GM19043 (cell line): ENCODE results near the gene IFIT1.
"Not testable (repeated sequence)": the region's sequence is repeated elsewhere in the genome, so short reads cannot be mapped to it uniquely, and the experiment has no call there.

Source experiments
- ATAC-seq: cut with Tn5 transposase; IDR thresholded peaks from one replicate; pipeline ENCODE4 v1.9.1; 2021; ENCODE audit warnings: low read depth; ENCODE audit not compliant: unreplicated experiment

IFIT1 gene

DNA sequence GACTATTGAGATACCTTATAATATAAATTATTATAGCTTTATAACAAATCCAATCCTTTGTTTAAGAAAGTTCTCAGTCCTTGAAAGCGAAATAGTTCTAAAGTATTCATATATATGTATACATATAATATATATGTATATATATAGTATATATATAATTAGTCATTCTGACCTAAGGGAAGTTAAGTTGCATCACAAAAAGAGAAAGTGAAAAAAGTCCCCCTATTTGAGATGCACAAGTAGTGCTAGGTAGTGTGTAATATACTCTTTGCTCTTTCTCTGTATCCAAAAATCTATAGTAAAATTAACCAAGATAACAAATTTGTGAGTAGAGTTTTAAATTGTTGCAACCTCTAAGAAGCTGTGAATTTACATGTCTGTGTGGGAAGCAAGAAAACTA, 27.9 kb upstream of the IFIT1 start:
- ATAC-seq = no peak

DNA sequence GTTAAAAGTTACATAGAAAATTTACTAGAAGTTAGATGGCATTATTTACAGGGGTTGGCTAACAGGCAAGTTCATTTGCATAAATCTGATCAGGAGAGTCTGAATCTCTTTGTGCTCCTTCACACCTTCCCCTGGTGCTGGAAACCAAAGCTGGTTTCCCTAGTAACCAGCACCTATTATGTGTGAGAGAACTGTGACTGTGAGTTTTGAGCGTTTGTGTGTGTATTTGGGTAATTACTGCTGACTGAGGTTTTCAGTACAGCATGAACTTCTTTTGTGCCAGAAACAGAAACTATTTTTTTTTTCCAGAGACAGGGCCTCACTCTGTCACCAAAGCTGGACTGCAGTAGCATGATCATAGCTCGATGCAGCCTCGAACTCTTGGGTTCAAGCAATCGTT, 24.9 kb upstream of the IFIT1 start:
- ATAC-seq = peak; percentile 73

DNA sequence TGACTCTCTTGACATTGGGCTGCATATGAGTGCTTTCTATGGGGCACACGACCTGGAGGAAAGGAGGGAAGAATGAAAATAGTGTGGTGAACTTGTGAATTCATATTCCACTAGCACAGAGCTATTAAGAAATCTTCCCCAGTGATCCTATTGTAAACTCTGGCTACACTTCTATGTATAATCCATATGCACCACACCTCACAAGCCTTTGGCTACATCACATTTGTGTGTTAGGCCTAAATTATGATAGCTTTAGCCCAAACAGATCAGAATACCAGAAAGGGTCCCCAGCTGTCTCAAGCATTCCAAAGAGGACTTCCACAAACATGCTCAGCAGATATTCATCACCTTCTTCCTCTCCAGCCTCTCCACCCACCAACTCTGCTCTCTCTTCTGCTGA, 24.3 kb upstream of the IFIT1 start:
- ATAC-seq = no peak

DNA sequence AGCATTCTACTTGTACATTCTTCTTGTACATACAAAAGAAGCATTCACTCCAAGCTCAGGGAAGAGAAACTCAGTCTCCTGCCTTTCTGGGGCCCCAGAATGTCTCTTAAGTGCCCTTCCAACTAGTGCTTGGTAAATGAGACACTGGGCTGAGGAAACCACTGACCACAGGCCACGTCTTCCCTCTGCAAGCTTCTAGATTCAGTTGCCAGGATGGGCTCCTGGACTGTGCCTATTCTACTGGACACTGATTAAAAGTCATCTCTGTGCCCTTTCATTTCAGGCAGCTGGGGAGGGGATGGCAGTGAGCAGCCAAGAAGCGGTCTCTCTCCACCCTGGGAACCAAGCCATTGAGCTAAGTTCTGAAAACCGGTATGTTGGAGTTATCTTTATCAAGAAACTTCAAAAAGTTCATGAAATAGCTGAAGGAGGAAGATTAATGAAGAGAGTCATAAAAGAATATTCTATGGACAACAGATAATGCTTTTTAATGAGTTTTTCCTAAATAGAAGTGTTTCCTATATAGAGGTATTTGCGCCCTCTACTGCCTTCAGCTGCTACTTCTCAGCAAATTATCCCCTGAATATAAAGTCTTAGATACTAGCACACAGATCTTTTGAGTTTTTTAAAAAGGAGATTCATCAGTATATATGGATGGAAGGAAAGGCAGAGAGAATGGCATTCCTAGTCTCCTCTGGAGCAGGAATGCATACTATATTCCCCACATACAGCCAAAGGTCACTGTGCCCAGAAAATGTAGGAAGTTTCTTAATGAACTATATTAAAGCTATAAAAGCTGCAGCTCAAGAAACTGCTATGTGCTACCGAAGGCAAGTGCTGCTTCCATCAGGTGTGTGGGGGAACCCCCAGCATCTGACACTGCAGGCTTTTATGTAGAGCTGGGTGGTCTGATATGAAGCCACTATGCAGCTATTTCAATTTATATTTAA, 23.0 kb upstream of the IFIT1 start:
- no peak for ATAC-seq

DNA sequence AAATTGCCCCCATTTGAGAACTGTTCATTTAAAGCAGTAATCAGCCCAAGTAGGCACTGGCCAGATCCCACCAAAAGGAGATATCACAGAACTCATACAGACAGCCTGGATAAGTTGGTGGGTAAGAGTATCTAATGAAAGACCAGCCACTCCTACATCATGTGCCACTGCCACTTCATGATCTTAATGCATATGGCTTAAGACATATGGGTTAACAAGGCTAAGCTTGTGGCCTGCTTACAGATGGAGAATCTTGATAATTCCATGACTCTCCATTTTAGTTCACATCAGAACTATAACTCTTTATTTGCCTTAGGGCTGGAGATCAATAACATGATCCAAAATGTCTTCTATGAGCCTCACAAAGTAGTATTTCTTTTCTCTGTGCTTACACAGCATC, 21.3 kb upstream of the IFIT1 start:
- no peak for ATAC-seq

DNA sequence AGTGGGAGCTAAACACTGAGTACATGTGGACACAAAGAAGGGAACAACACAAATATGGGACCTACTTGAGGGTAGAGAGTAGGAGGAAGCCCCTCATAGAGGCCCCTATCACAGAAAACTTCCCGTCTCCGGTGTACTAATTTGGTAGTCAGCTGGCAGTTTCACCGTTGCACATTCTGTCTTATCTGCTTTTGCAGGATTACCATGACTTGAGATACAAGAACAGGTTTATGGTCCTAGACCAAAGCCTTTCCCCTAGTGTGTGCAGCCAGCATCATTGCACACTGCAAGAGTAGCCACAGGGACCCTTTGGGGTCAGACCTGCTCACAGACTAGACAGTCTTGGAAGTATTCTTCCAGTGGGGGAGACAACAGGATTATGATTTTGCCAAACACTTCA, 20.4 kb upstream of the IFIT1 start:
- ATAC-seq = no peak

DNA sequence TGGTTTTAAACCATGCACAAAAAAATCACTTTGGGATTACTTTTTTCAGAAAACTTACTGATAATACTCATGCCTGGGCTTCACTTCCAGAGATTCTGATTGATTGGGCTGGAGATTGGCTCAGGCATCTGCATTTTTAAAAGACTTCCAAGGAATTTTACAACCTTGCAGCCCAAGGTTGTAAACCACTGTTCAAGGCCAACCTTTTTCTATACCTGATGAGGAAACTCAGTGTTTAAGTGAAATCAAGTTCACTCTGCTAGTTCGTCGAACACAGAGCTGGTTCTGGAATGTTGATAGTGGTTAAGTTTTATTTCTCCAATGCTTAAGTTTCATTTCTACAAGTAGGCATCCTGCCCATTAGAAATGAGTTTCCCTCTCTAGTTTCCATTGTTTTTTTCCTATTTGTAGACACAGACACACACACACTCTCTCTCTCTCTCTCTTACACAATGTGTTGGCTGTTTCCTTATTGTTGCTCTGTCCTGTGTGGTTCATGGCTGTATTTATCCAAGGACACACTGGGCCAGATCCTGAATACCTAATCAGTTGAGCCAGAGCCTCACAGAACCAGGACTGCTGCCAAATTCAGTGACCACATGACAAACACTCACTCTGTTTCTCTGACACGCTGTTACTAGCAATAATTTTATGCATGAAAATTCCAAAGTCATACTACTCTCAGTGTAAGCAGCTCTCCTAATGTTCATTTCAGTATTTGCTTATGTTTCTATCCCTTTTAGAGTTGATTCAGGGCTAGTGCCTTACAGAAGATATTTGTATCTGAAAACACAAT, 18.3 kb upstream of the IFIT1 start:
- no peak for ATAC-seq

DNA sequence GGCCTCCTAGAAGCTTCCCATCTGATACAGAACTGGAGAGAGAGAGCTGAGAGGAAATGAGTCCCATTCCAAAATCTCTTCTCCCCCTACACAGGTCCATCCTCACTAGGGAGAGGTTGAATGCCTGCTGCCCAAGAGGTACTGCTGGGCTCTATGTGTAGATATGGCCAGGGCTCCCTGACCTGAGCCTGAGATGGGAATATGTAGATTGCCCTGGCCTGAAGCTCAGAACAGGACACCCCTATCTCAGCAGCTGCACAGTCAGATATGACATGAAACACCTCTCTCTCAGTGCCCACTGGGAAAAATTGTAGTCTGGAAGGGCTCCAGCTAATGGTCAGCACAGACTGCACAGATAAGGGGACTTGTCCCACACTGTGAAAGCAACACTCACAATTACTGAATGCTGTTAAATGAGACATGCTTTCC, 17.7 kb upstream of the IFIT1 start:
- ATAC-seq = no peak

DNA sequence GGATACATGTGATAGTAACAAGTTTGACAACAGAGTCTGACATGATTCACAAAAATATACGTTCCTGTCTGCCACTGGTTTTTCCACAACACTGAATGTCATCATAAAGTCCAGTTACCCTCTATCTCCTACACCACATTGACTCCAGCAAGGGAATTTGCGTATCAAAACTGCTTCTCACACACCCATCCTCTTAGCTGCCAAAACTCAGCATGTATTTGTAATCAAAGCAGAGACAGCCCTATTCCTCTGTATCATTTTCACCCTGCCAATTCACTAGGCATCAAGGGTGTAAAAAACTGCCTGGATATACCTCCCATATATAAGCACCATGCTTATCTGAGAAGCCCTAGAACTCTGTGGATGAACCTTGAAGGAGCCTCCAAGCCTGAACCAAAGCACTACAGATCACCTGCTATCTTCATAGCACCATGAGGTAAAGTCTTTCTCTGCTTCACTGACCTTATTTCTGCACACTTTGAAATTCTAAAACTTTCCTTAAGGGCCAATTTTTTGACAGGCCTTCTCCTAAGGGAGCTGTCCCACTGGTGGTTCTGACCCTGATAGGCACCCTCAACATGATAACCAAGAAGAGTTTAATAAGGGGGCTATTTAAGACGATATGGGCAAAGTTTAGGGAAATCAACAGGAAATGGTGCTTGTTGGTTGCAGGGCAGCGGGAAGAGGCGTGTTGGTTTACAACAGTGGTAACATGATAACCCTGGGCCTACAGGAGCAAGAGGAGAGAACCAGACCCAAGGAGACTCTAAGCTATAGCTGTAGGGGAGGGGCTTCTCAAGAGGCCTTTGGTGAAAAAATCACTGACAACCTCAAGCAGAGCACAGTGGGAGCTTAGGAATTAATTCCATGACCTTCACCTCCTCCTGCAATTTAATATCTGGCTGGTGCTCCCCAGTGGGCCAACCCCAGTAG, 14.5 kb upstream of the IFIT1 start, which contains the start of gene IFIT1B:
Gene IFIT1B, plus strand, starts transcription at position 352 of the 933 bp plus-strand sequence. Its CDS starts 80 bp downstream, at position 432.
- ATAC-seq = no peak

DNA sequence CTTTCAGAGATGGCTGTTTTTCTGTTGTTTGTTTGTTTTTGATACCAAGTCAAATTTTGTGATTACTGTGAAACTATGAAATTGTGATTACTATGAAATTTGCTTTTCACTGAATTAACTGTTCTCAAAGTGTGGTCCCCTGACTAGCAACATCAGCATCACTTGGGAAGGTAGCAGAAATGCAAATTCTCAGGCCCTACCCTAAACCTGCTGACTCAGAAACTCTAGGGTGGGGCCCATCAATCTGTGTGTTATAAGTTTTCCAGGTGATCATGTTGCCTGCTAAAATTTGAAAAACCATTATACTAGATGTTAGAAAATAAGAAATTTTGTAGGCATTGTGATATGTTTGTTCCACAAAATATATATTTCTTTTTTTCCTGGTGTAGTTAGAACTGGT, 13.3 kb upstream of the IFIT1 start:
- no peak for ATAC-seq

DNA sequence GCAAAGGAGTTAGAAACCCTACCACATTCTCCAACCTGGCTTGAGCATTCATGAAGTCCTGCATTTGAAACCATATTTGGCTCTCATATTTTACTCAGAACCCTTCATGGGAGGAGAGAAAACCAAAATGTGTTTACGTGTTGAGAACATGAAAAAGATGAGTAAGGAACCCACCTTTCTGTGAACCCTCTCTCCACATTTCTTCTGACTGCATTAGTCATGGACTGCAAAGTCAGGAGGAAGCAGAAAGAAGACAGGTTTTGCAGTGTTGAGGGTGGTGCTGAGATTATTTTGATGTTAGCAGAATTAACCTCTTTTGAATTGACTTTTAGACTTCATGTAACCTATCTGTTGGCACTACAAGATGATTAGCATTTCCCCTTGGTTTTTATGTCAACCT, 9.7 kb upstream of the IFIT1 start:
- ATAC-seq = no peak

DNA sequence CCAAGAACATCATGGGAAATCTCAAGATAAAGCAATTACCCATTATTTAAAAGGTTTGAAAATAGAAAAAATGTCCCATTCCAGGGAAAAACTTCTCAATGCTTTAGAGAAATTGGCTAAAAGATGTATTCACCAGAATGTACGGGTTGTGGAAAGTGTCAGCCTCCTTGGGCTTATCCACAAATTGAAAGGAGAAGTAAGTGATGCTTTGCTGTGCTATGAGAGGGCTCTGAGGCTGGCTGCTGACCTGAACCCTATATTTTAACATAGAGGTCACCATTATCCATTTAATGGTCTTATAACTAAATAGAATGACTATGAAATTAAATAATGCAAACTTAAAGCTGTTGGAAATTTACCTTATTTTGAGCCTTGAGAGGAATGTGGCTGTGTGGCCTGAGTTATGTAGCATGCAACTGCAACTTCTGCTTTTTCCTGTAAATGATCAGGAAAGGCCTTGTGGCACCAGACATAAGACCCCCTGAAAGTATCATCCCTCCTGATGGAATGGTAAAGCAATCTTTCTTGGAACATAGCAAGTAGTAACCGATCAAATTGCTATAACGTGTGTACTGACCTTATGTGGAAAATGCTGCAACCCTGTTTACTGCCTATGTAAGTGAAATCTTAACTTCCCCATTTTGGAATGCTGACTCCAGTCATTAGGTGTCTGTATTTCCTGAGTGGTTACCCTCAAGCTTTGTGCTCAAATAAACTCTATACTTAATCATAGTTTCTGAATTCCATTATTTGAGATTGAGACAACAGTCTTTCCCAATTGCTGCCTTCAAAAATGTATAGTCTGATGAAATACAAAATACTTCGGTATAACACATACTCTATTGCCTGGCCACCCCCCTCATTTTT, 7.7 kb upstream of the IFIT1 start:
- no peak for ATAC-seq

DNA sequence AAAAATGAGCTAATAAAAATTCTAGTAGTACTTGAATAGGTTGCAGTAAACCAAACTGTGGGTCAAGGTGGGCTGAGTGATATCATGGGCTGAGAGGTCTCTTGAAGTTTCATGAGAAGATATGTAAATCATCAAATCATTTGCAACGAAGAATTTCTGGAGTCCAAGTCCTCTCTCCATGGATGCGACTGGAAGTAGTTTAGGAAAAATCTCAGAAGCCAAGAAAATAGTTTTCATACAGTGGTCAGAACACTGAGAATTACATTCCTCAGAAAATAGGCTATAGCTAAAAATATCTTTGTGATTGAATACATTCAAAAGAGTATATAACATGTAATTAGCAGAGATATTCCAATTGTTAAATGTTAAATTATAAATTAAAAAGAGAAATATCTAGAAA, 3.6 kb upstream of the IFIT1 start:
- ATAC-seq = no peak

DNA sequence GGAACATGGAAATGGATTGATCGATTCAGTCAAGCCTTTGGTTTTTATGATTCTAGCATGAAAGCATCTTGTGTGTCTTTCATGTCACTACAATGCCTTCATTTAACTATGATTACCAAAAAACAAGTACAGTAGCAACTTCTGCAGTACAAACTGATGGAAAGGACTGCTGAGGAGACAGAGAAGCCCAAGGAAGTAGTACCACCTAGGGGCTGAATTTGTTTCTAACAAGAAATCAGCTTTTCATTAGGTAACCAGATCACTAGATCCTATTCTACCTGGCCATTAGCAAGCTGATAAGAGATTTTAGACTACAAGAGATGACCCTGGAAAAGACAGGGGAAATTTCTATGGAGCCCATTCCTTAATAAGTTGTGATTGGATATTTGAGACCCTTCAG, 3.2 kb upstream of the IFIT1 start:
- ATAC-seq = no peak

DNA sequence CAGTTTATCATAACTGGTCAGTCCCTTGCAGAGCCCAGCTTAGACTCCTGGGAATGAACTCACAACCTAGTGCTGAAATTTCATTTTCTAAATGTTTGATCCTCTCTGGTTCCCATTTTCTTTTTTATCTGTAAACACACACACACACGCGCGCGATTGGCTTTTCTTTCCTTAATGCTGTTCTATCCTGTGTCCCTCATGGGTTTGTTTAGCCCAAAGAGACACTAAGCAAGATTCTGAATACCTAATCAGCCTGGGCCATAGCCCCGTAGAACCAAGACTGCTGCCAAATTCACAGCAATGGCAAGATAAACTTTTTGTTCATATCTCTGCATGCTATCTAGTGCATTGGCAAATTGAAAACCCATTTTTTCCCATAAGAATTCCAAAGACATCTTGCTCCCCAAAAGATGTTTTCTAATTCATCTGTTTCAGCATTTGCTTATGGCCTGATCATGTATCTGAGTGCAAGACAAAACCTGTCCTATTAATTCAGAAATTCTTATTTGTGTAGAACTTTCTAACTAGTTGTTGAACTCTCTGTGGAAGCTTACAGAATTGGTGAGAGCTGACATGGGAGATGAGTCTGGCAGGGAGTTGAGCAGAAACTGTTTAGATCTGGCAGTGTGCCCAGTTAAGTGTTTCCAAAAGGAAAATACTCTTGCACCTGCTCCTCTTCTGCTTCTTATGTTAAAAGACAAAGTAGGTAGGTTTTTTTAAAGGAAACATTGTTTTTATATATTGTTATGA, 1.8 kb upstream of the IFIT1 start:
- ATAC-seq = no peak

DNA sequence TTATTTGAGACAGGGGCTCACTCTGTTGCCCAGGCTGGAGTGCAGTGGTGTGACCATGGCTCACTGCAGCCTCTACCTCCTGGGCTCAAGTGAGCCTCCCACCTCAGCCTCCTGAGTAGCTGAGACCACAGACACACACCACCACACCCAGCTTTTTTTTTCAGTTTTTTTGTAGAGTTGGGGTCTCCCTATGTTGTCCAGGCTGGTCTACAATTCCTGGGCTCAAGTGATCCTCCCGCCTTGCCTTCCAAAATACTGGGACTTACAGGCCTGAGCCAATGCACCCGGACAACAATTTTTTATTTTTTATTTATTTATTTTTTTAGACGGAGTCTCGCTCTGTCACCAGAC, 1.2 kb upstream of the IFIT1 start:
- not testable (repeated sequence) for ATAC-seq

DNA sequence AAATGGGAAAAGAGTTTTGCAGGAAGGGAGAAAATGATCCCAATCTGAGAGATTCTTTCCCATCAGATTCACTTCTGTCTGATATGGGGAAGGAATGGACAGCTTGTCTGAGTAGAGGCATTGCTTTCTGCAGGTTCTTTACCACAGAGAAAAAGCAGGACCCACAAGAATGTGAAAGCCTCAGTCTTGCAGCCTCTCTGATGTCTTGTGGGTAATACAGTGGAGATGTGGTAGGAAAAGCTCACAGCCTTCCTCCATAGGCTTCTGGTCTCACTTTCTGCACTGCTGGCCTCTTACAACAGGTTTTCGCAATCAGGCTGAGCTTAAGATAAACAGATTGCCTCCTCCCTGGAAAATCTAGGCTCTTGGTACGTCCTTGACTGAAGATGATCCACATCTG, 551 bp downstream of the IFIT1 start:
- no peak for ATAC-seq

DNA sequence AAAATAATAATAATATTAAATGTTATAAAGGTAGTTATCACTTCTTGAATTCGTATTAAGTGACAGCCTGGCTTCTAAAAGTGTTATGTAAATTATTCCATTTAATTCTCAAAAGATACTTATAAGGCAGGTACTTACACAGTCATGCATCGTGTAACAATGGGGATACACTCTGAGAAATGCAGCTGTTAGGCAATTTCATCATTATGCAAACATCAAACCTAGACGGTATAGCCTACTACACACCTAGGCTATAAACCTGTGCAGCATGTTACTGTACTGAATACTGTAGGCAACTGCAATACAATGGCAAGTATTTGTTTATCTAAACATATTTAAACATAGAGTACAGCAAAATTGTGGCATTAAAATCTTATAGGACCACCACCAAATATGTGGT, 1.5 kb downstream of the IFIT1 start:
- ATAC-seq = no peak

DNA sequence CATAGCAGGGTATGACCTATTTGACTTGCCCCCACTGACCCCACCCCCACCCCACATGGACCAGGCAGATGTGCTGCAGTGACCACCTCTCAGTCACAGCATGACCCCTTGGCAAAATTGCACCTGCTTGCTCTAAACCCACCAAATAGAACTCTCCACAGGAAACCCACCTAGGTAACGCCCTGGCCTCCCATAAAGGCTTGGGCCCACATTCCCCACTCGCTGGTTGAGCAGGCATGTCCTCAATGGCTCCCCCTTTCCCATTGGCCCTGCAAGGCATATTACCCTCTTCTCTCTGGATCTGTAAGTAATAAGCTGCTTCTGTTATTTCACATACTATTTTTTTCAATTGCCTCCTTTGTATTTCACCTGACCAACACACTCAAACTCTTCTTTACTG, 2.7 kb downstream of the IFIT1 start:
- ATAC-seq = no peak
